ENCODE data around the gene RRBP1.

GRCh38 chr20:17622086-17622850 lies 59.8 kb downstream of the RRBP1 start:
- TF ChIP-seq CTCF (IDR thresholded peaks at IDR 0.05; ENCODE audit: low read length) (no peak), EZH2 (optimal IDR thresholded peaks at IDR 0.05; ENCODE audit: low read depth, low read length) (no peak), EZH2phosphoT487 (IDR thresholded peaks at IDR 0.05; ENCODE audit: low read length) (no peak)
